Measurements from ENCODE around the gene TP73. TPM values are rescaled to one million over a fixed set of nuclear protein-coding genes. Genes with fewer than 3 reads are reported as not detected.

The TP73 gene
- total RNA-seq, 1 experiment from 2014 or later = 0.82 TPM

- TF ChIP-seq CTCF (IDR thresholded peaks at IDR 0.05; ENCODE audit: unreplicated experiment) = no peak
- no peak within 1 kb of the TSS for H3K4me3 Mint-ChIP-seq (ENCODE audit: unreplicated experiment)
- DNase-seq (ENCODE audit: unreplicated experiment) = no peak
- no peaks in the 10 kb centered on the region for H3K36me3 Mint-ChIP-seq (ENCODE audit: insufficient read depth, unreplicated experiment)
- no TSS peak for BruUV-seq (replicated peaks)
- intact Hi-C loops (cut with micrococcal nuclease) = no loop called here
- ChIA-PET CTCF (interaction anchor here (1.1 kb wide), 1 partner anchor 28 kb away, joined by 4 read pairs; no protein-coding TSS in a partner anchor), POLR2A (interaction anchor here (1.4 kb wide), 1 partner anchor 44 kb away, joined by 3 read pairs; the partner anchor contains the start of gene LRRC47)
- no peak within 1 kb of the TSS for H3K27ac Mint-ChIP-seq (ENCODE audit: low read depth, unreplicated experiment)
- peaks cover 5% of the 10 kb centered on the region for H3K4me1 Mint-ChIP-seq (ENCODE audit: insufficient read depth, unreplicated experiment)
- H3K27me3 Mint-ChIP-seq (ENCODE audit: insufficient read depth, unreplicated experiment) = peaks cover 24% of the 10 kb centered on the region
- no peaks in the 10 kb centered on the region for H3K9me3 Mint-ChIP-seq (ENCODE audit: unreplicated experiment)
Measured at GRCh38 chr1:3752400-3752945, 100.2 kb downstream of the TP73 start, which contains the start of gene CCDC27. TSS of gene CCDC27 (plus strand) at chr1:3752450. CDS start at chr1:3752482, 32 bp downstream.

- no peaks in the 10 kb centered on the region for H3K36me3 Mint-ChIP-seq (ENCODE audit: insufficient read depth, unreplicated experiment)
- no peak for DNase-seq (ENCODE audit: unreplicated experiment)
- BruUV-seq (replicated peaks) = no TSS peak
- intact Hi-C loops (cut with micrococcal nuclease) = no loop called here
- TF ChIP-seq CTCF (IDR thresholded peaks at IDR 0.05; ENCODE audit: unreplicated experiment) = no peak
- no peaks in the 10 kb centered on the region for H3K9me3 Mint-ChIP-seq (ENCODE audit: unreplicated experiment)
- CTCF ChIA-PET = interaction anchor here (0.6 kb wide), 1 partner anchor 329 kb away, joined by 3 read pairs; no protein-coding TSS in a partner anchor
- H3K4me1 Mint-ChIP-seq (ENCODE audit: insufficient read depth, unreplicated experiment) = no peaks in the 10 kb centered on the region
- H3K4me3 Mint-ChIP-seq (ENCODE audit: unreplicated experiment) = no peak overlapping the region
- H3K27me3 Mint-ChIP-seq (ENCODE audit: insufficient read depth, unreplicated experiment) = peaks cover 35% of the 10 kb centered on the region
- POLR2A ChIA-PET = no interaction called here
- no peak overlapping the region for H3K27ac Mint-ChIP-seq (ENCODE audit: low read depth, unreplicated experiment)
Measured at GRCh38 chr1:3753656-3754454, 101.5 kb downstream of the TP73 start.

- CTCF ChIA-PET = no interaction called here
- no peak for DNase-seq (ENCODE audit: unreplicated experiment)
- Mint-ChIP-seq H3K27me3 (ENCODE audit: insufficient read depth, unreplicated experiment) (peaks cover 50% of the 10 kb centered on the region), H3K4me3 (ENCODE audit: unreplicated experiment) (no peak overlapping the region), H3K4me1 (ENCODE audit: insufficient read depth, unreplicated experiment) (no peaks in the 10 kb centered on the region), H3K27ac (ENCODE audit: low read depth, unreplicated experiment) (no peak overlapping the region), H3K36me3 (ENCODE audit: insufficient read depth, unreplicated experiment) (no peaks in the 10 kb centered on the region), H3K9me3 (ENCODE audit: unreplicated experiment) (peaks cover 7% of the 10 kb centered on the region)
- no peak for TF ChIP-seq CTCF (IDR thresholded peaks at IDR 0.05; ENCODE audit: unreplicated experiment)
- no TSS peak for BruUV-seq (replicated peaks)
- intact Hi-C loops (cut with micrococcal nuclease) = no loop called here
- POLR2A ChIA-PET = interaction anchor here (0.6 kb wide), 1 partner anchor 1070 kb away, joined by 3 read pairs; no protein-coding TSS in a partner anchor
Measured at GRCh38 chr1:3756394-3756793, 104.1 kb downstream of the TP73 start.

- H3K4me1 Mint-ChIP-seq (ENCODE audit: insufficient read depth, unreplicated experiment) = no peaks in the 10 kb centered on the region
- intact Hi-C loops (cut with micrococcal nuclease) = no loop called here
- no peak for TF ChIP-seq CTCF (IDR thresholded peaks at IDR 0.05; ENCODE audit: unreplicated experiment)
- no peak overlapping the region for H3K4me3 Mint-ChIP-seq (ENCODE audit: unreplicated experiment)
- H3K27ac Mint-ChIP-seq (ENCODE audit: low read depth, unreplicated experiment) = no peak overlapping the region
- H3K27me3 Mint-ChIP-seq (ENCODE audit: insufficient read depth, unreplicated experiment) = peaks cover 54% of the 10 kb centered on the region
- CTCF ChIA-PET = interaction anchor here (0.9 to 1.0 kb wide), 3 partner anchors 9 to 140 kb away, joined by 3 to 6 read pairs (median 4); no protein-coding TSS in a partner anchor
- no peaks in the 10 kb centered on the region for H3K36me3 Mint-ChIP-seq (ENCODE audit: insufficient read depth, unreplicated experiment)
- no TSS peak for BruUV-seq (replicated peaks)
- POLR2A ChIA-PET = interaction anchor here (1.3 kb wide), 1 partner anchor 10 kb away, joined by 5 read pairs; no protein-coding TSS in a partner anchor
- peaks cover 7% of the 10 kb centered on the region for H3K9me3 Mint-ChIP-seq (ENCODE audit: unreplicated experiment)
- DNase-seq (ENCODE audit: unreplicated experiment) = no peak
Measured at GRCh38 chr1:3759164-3759563, 106.8 kb downstream of the TP73 start.
